NCI-H187 (cell line): ENCODE measurements around the gene LIPN.

ENCODE experiments used
- DNase-seq, 2 experiments: peaks; one replicate each; lab custom pipeline; 2025; lab: John Stamatoyannopoulos, UW

Gene LIPN

DNA sequence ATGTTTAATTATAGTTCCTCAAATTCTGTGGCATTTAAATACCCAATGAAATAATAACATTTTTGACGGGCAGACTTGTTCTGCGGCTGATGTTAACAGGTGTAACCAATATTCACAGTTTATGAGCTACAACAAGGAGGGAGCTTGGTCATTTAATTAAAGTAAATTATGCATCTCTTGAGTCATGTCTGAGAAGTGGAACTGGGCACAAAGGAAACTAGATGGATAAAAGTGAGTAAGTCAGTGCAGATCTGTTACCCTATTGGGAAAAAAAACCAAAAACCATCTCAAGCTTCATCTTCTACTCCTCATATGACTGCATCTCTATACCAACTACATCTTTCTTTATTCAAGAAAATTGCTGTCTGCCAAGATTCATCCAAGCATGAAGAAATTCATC is 67.9 kb downstream of the LIPN start:
- DNase-seq, result no peak

DNA sequence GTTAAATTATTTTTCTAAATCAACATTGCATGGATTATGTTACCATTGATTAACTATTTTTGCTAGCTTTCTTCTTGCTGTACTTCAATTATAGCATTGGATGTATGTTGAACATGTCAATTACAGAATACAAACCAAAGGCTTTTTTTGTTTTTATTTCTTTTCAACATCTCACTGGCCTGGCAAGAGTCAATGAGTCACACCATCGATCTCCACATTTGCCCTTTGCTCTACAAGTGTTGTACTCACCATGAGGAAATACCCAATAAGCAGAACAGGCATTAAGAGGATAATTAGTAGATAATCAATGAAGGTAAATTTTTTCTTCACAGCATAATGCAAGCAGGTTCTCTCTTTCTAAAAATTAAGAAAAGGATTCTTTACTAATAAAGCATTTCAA is 68.5 kb downstream of the LIPN start:
- DNase-seq, result no peak
